NK-92 (cell line): ENCODE measurements around the gene SCRN2.

Experiments
- DNase-seq: peaks from one replicate; lab custom pipeline; 2025; ENCODE audit not compliant: unreplicated experiment; lab: John Stamatoyannopoulos, UW

The SCRN2 gene

GRCh38 chr17:47847341-47848197, 6.5 kb upstream of the SCRN2 start:
- DNase-seq = no peak

- DNase-seq = no peak
These were observed 5.8 kb upstream of the SCRN2 start for GRCh38 chr17:47846716-47847340.

DNA sequence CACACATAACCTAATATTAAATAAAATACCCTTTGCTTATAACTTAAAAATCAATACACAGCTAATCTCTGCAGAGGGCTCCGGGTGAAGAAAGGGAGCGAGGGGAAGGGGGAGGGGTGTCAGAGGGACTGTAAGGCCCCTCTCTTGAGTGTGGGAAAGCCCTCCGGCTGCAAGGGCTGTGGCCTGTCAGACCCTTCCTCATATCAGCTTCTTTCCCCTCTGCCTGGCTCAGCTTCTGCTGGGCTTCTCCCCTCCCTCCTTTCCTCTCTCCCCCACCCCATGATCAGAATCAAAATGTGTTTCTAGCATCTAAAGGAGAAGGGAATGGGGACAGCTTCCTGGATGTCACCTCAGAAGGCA, 4.6 kb upstream of the SCRN2 start:
- no peak for DNase-seq

DNA sequence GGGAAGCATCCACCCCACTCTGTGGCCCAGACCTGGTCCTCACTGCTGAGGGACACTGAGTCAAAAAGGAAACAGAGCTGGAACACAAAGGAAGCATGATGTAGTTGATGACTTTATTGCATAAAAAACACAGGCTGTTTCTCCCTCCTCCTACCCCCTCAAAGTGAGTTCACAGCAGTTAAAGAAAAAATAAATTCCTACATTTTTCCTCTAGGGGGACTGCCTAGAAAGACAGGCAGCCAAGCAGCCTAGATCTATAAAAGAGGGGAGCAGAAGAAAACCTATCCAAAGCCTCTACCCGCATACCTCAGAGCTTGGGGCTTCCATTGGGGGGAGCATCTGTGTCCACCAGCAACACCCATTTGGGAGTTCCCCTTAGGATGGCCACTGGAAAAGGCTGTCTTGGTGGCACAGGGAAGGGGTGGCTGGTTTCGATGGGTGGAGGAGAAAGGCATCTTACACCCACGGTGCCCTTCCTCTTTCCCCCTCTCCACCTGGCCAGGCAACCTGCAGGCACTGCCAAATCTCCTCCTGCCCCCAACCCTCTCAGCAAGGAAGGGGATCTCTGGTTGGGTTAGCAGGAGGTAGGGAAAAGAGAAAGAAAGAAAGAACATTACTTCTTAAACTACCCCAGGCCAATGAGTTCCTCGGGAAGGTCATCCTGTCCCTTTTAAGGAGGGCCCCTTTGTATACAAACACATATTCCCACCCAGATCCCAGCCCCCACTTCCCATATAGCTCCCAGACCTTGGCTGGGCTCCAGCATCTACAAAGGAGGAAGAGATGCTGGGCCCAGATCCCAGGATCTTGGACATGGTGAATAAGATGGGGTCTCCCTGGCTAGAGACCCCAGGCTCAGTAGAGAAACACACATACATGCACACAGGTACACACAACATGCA, 4.0 kb upstream of the SCRN2 start:
- DNase-seq = no peak

DNA sequence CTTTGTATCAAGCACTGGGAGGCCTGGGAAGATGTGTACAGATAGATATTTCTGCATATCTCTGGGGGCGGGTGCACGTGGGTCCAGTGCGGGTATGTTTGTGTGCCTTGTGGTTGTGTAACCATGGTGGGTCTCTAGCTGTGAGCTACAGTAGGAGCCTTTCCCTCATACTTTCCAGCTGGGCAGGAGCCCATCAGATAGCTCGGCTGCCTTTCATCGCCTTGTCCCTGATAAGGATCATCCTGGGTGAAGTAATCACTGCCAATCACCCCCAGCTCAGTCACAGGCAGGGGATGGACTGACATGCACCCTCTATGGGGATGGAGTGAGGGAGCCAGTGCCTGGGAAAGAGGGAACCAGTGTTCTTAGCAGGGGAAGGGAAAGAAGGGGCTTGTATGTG, 3.2 kb upstream of the SCRN2 start:
- no peak for DNase-seq

- no peak for DNase-seq
These were observed 2.3 kb upstream of the SCRN2 start for GRCh38 chr17:47843391-47843730.

- no peak for DNase-seq
These were observed 617 bp upstream of the SCRN2 start for GRCh38 chr17:47841488-47842291.

DNA sequence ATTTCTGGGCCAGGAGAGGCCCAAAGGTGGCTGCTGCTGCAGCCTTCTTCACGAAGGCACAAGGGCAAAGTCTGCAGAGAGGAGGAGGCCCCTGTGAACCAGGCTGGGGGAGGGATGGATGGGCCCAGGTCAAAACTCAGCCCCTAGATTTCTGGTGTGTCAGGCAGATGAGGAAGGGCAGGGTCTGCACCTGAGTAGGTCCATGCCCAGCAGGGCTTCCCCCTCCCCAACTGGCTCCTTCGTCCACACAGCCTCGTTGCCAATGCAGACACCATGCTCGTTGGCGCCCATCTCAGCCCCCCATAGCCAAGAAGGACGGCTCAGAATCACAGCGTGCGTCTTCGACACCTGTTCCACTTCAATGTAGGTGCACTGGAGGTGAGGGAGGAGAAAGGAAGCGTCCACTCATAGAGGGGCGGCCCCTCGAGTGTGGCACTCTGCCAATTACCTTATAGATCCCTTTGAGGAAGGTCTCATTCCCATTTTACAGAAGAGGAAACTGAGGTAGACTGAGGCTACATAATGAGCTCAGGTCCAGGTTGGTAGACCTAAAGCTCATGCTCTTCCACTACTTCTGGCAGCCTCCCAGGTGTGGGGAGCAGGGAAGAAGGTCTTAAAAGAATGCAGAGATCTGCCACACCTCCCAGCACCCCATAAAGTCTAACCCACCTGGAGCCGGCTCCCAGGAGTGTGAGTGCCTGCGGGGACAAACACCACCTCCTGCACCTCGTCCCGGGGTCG, 902 bp downstream of the SCRN2 start:
- no peak for DNase-seq

DNA sequence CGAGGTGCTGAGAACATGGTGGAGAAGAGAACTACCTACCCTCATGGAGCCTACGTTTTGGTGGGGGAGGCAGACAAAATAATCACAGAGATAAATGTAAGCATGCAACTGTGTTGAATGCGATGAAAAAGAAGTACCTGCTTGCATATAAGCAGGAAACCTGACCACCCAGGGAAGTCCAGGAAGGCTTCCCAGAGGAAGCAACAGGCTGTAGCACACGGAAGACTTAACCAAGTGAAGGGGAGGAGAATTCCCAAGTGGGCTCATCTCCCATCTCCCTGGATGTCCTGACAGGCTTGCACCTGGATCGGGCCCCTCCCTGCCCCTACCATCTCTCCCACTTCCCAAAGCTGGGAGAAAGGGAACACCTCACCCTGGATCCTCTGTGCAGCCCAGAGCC, 2.0 kb downstream of the SCRN2 start:
- no peak for DNase-seq

DNA sequence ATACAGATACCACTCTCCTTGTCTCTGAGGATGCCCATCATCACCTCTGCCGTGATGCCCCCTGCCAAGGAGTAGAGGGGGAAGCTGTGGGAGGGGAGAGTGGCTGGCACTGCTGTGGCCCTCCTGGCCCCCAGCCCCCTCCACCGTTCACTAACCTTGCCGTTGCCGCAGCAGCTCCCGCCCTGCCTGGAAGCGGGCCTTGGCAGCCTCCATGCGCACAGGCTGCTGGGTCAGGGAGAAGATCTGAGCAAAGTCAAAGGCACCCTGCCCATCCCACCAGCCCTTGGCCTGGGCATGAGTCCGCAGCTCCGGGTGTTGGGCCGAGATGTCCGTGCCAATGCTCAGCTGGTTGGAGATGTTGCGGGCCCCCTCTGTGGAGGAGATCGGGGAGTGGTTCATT, 2.4 kb downstream of the SCRN2 start:
- DNase-seq = no peak

- no peak for DNase-seq
These were observed 3.6 kb downstream of the SCRN2 start for GRCh38 chr17:47837401-47838039.

GRCh38 chr17:47836601-47837000, 4.5 kb downstream of the SCRN2 start:
- DNase-seq = no peak

DNA sequence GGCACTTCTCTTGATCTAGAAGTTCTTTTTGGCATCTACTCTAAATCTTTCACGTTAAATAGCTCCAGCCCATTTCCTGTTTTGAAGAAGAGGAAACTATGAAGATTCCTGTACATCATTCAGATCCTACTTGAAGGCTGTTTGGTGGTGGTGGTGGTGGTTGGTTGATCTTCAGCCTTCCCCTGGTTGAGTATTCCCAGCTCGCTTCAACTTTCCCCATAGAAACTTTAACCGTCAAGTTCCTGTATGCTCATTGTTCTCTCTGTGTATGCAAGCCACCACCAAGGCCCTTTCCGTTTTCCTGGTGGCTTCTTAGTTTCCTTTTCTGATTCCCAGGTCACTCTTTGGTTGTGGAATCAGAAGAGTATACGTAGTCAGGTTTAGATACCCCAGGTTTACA, 6.3 kb downstream of the SCRN2 start:
- DNase-seq = no peak

- no peak for DNase-seq
These were observed 9.1 kb downstream of the SCRN2 start for GRCh38 chr17:47831934-47832327.

DNA sequence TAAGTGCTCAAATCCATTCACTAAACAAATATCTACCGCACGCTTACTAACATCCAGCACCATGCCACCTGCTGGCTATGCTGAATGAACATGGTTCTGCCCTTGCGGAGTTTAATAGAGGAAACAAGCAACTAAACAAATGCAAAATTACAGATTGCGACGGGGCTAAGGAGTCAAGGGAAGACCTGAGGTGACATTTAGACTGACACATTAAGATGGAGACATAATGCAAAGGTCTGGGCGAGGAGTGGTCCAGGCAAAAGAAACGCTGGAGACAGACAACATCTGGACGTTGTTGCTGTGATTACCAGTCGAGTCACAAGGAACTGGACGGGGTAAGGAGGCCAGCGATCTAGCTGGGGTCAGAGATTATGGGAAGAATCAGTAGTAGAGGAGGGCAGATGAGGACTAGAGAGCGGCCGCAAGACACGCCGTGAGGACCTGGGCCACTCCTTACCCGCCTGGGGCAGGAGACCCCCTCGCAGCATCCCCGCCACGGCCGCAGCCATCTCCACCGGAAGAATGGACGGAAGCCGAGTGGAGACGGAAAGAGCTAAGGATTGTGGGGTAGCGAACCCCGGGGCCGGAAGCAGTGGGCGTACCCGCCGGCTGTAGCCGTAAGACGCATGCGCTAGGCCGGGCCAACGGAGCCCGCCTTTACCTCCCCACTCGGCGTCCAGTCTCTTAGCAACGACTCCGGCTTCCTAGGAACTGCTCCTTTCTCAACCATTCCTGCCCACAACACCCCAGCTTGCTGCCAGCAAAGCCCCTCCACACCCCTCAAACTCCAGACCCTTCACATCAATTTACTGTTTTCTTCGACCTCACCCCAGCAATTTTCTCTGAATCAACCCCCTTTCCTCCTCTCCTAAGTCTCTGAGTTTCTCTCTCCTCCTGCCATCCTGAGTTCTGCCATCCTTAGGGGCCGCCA, 9.8 kb downstream of the SCRN2 start, which contains the start of the genes LRRC46 and MRPL10:
Gene LRRC46 (plus strand): TSS at position 668 of the 931 bp plus-strand sequence. CDS start 320 bp downstream, outside the sequence.
Gene MRPL10 (minus strand): TSS at position 539 of the 931 bp plus-strand sequence. CDS start 30 bp downstream, at position 509.
- DNase-seq = peak; percentile 73

- no peak for DNase-seq
These were observed 10.6 kb downstream of the SCRN2 start for GRCh38 chr17:47830396-47831002.

- no peak for DNase-seq
These were observed 11.2 kb downstream of the SCRN2 start for GRCh38 chr17:47829870-47830269.

DNA sequence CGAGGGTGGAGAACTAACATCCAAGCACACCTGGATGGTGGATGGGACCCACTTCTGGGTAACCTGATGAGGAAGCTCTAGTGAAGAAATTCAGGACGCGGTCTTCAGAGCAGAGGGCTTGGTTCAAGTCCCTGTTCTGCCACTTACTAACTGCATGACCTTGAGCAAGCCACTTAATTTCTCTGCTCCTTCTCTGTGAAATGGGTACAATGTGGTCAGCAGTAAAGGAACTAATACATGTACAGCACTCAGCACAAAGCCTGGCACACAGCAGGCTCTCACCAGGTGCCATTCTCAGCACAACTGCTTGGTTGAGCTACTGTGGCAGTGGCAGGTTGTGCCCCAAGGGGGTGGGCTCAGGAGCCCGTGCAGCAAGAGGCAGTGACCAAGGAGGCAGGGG, 17.6 kb downstream of the SCRN2 start:
- DNase-seq = no peak
